Parietal lobe (tissue), 1 donor: ENCODE data around the gene ZBTB21. TPM values are rescaled to one million over a fixed set of nuclear protein-coding genes. Genes with fewer than 3 reads are reported as not detected.

Experiments
- total RNA-seq: library from RNA; depleted of rRNA; stranded (reverse); fragments of >200 nt; gene quantifications from one replicate; pipeline ENCODE4 v1.2.3, GENCODE V29; 2014

Gene ZBTB21
- total RNA-seq: 12.8 TPM

DNA sequence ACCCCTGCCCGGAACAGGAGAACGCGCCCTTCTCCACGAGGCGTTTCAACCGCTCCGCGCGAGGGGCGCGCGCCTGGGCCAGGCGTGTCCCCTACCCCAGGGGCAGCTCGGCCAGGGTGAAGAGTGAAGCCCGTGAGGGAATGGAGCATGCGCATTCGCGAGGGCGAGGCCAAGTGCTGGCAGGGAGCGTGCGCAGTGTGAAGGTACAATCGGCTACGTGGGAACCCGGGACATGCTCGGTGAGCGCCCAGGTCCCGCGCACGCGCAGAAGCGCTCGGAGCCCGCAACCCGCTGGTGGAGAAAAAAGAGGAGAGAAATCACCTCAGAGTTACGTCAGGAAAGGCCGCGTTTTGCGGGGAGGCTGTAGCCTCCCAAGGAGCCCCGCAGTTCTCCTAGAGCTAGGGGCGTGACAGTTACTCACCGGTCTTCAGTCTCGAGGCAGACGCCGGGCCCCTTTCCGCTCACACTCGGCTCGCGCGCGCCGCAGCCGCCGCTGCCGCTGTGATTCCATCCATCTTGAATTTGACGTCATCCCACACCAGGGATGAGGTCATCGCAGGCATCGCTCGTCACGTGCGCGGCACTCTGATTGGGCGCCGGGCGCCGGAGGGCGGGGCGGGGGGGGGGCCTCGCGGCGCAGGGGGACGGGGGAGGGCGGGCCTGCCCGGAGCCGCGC is at the start of gene ZBTB21:
ZBTB21 (minus strand) TSS at position 530 of the 676 bp plus-strand sequence. CDS start 16,265 bp downstream, outside the sequence.

GRCh38 chr21:41953831-41954653 is 56.1 kb downstream of the ZBTB21 start, which contains the start of gene C2CD2:
Gene C2CD2, minus strand, starts transcription at chr21:41954018. Its CDS starts 370 bp downstream, at chr21:41953648.

Other genes starting within 250 kb of the ZBTB21 start
- under 0.01 TPM for gene RIPK4, start 243.3 kb downstream of the ZBTB21 start, total RNA-seq
- 14.7 TPM for gene PRDM15, start 131.0 kb downstream of the ZBTB21 start, total RNA-seq
- gene C2CD2, start 56.3 kb downstream of the ZBTB21 start, total RNA-seq: 12.2 TPM
- not detected for gene UMODL1, start 61.0 kb upstream of the ZBTB21 start, total RNA-seq
- 27.5 TPM for gene ABCG1, start 208.8 kb upstream of the ZBTB21 start, total RNA-seq